ENCODE results near the gene CACUL1. TPM values are rescaled to one million over a fixed set of nuclear protein-coding genes. Genes with fewer than 3 reads are reported as not detected.

CACUL1 gene
- total RNA-seq, 1 donor from 2014 or later: 52.4 TPM

GRCh38 chr10:118775478-118775877, 20.7 kb upstream of the CACUL1 start:
- no peak overlapping the region for H3K27ac ChIP-seq (ENCODE audit: low read depth, low read length)
- Mint-ChIP-seq H3K4me3 (ENCODE audit: unreplicated experiment) (no peak overlapping the region), H3K27ac (ENCODE audit: unreplicated experiment) (no peak overlapping the region), H3K9me3 (ENCODE audit: unreplicated experiment) (peaks cover 22% of the 10 kb centered on the region), H3K4me1 (ENCODE audit: low read depth, unreplicated experiment) (no peaks in the 10 kb centered on the region), H3K27me3 (ENCODE audit: low read depth, unreplicated experiment) (peaks cover 18% of the 10 kb centered on the region), H3K36me3 (ENCODE audit: low read depth, unreplicated experiment) (peaks cover 4% of the 10 kb centered on the region)
- H3K4me2 ChIP-seq (ENCODE audit: low read length): no peak overlapping the region
- no peak for DNase-seq (ENCODE audit: low read depth)
- H3K4me3 ChIP-seq (ENCODE audit: insufficient read depth, low read depth, low read length): no peak overlapping the region
- H3K79me2 ChIP-seq (ENCODE audit: insufficient read depth, low read length): no peaks in the 10 kb centered on the region
- no peaks in the 10 kb centered on the region for H3K9me3 ChIP-seq (ENCODE audit: insufficient read depth, low read depth, low read length)
- no peaks in the 10 kb centered on the region for H4K20me1 ChIP-seq (ENCODE audit: insufficient read depth, low read length)
- H3K4me1 ChIP-seq (ENCODE audit: insufficient read depth, low read length): no peaks in the 10 kb centered on the region
- no peaks in the 10 kb centered on the region for H3K36me3 ChIP-seq (ENCODE audit: insufficient read depth, low read length)
- H3K27me3 ChIP-seq (ENCODE audit: insufficient read depth, low read length): no peaks in the 10 kb centered on the region
- TF ChIP-seq EZH2 (IDR thresholded peaks at IDR 0.05; ENCODE audit: insufficient read depth, low read length): no peak
- TF ChIP-seq, protein P1, sequence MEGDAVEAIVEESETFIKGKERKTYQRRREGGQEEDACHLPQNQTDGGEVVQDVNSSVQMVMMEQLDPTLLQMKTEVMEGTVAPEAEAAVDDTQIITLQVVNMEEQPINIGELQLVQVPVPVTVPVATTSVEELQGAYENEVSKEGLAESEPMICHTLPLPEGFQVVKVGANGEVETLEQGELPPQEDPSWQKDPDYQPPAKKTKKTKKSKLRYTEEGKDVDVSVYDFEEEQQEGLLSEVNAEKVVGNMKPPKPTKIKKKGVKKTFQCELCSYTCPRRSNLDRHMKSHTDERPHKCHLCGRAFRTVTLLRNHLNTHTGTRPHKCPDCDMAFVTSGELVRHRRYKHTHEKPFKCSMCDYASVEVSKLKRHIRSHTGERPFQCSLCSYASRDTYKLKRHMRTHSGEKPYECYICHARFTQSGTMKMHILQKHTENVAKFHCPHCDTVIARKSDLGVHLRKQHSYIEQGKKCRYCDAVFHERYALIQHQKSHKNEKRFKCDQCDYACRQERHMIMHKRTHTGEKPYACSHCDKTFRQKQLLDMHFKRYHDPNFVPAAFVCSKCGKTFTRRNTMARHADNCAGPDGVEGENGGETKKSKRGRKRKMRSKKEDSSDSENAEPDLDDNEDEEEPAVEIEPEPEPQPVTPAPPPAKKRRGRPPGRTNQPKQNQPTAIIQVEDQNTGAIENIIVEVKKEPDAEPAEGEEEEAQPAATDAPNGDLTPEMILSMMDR (IDR thresholded peaks at IDR 0.05; ENCODE audit: insufficient read depth, low read depth, low read length): no peak
- FAIRE-seq: no peak
- no peak overlapping the region for H3K9ac ChIP-seq (ENCODE audit: low read length)
- no peak overlapping the region for H2AFZ ChIP-seq (ENCODE audit: low read depth, low read length)

DNA sequence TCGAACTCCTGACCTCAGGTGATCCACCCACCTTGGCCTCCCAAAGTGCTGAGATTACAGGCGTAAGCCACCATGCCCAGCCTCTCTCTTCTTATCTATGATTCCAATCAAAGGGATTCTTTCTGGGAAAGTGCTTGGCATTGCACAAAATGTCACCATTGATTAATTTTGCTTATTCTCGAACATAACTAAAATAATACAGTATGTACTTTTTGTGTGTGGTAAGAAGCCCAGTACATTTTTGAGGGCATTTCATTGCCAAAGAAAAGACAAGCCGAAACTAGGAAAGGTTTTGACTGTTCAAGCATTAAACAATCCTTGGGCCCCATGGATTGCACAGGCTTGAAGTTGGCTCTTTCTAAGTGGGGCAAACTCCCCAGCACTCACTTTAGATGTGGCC, 18.3 kb upstream of the CACUL1 start:
- peaks cover 4% of the 10 kb centered on the region for H3K36me3 Mint-ChIP-seq (ENCODE audit: low read depth, unreplicated experiment)
- H3K4me1 ChIP-seq (ENCODE audit: insufficient read depth, low read length): no peaks in the 10 kb centered on the region
- H3K4me1 Mint-ChIP-seq (ENCODE audit: low read depth, unreplicated experiment): no peaks in the 10 kb centered on the region
- peaks cover 24% of the 10 kb centered on the region for H3K9me3 Mint-ChIP-seq (ENCODE audit: unreplicated experiment)
- no peak for TF ChIP-seq EZH2 (IDR thresholded peaks at IDR 0.05; ENCODE audit: insufficient read depth, low read length)
- TF ChIP-seq, protein P1 (IDR thresholded peaks at IDR 0.05; ENCODE audit: insufficient read depth, low read depth, low read length): no peak
- H3K27me3 Mint-ChIP-seq (ENCODE audit: low read depth, unreplicated experiment): peaks cover 2% of the 10 kb centered on the region
- H3K36me3 ChIP-seq (ENCODE audit: insufficient read depth, low read length): no peaks in the 10 kb centered on the region
- H3K79me2 ChIP-seq (ENCODE audit: insufficient read depth, low read length): no peaks in the 10 kb centered on the region
- H3K4me3 ChIP-seq (ENCODE audit: insufficient read depth, low read depth, low read length): no peak overlapping the region
- FAIRE-seq (no peak), DNase-seq (ENCODE audit: low read depth) (no peak)
- no peak overlapping the region for H3K27ac ChIP-seq (ENCODE audit: low read depth, low read length)
- no peak overlapping the region for H3K27ac Mint-ChIP-seq (ENCODE audit: unreplicated experiment)
- no peak overlapping the region for H3K9ac ChIP-seq (ENCODE audit: low read length)
- no peaks in the 10 kb centered on the region for H3K27me3 ChIP-seq (ENCODE audit: insufficient read depth, low read length)
- no peak overlapping the region for H2AFZ ChIP-seq (ENCODE audit: low read depth, low read length)
- H3K4me3 Mint-ChIP-seq (ENCODE audit: unreplicated experiment): no peak overlapping the region
- H3K4me2 ChIP-seq (ENCODE audit: low read length): no peak overlapping the region
- H3K9me3 ChIP-seq (ENCODE audit: insufficient read depth, low read depth, low read length): no peaks in the 10 kb centered on the region
- no peaks in the 10 kb centered on the region for H4K20me1 ChIP-seq (ENCODE audit: insufficient read depth, low read length)

- Histone ChIP-seq H3K9me3 (ENCODE audit: insufficient read depth, low read depth, low read length) (no peaks in the 10 kb centered on the region), H2AFZ (ENCODE audit: low read depth, low read length) (no peak overlapping the region), H4K20me1 (ENCODE audit: insufficient read depth, low read length) (no peaks in the 10 kb centered on the region), H3K27me3 (ENCODE audit: insufficient read depth, low read length) (no peaks in the 10 kb centered on the region), H3K4me2 (ENCODE audit: low read length) (no peak overlapping the region), H3K36me3 (ENCODE audit: insufficient read depth, low read length) (no peaks in the 10 kb centered on the region), H3K4me3 (ENCODE audit: insufficient read depth, low read depth, low read length) (no peak overlapping the region), H3K9ac (ENCODE audit: low read length) (no peak overlapping the region), H3K79me2 (ENCODE audit: insufficient read depth, low read length) (no peaks in the 10 kb centered on the region), H3K4me1 (ENCODE audit: insufficient read depth, low read length) (no peaks in the 10 kb centered on the region), H3K27ac (ENCODE audit: low read depth, low read length) (no peak overlapping the region)
- H3K27me3 Mint-ChIP-seq (ENCODE audit: low read depth, unreplicated experiment): peaks cover 2% of the 10 kb centered on the region
- TF ChIP-seq EZH2 (IDR thresholded peaks at IDR 0.05; ENCODE audit: insufficient read depth, low read length): no peak
- TF ChIP-seq, protein P1 (IDR thresholded peaks at IDR 0.05; ENCODE audit: insufficient read depth, low read depth, low read length): no peak
- no peak for FAIRE-seq
- peaks cover 17% of the 10 kb centered on the region for H3K9me3 Mint-ChIP-seq (ENCODE audit: unreplicated experiment)
- no peak overlapping the region for H3K27ac Mint-ChIP-seq (ENCODE audit: unreplicated experiment)
- no peaks in the 10 kb centered on the region for H3K4me1 Mint-ChIP-seq (ENCODE audit: low read depth, unreplicated experiment)
- H3K4me3 Mint-ChIP-seq (ENCODE audit: unreplicated experiment): no peak overlapping the region
- no peak for DNase-seq (ENCODE audit: low read depth)
- H3K36me3 Mint-ChIP-seq (ENCODE audit: low read depth, unreplicated experiment): no peaks in the 10 kb centered on the region
These were observed 17.2 kb upstream of the CACUL1 start for GRCh38 chr10:118771976-118772375.

All from astrocyte (in vitro differentiated cells and primary cell).